GM21367 (cell line): ENCODE measurements around the gene CASTOR1.

Source experiments
- ATAC-seq: cut with Tn5 transposase; IDR thresholded peaks from one replicate; pipeline ENCODE4 v1.9.1; 2021; ENCODE audit not compliant: unreplicated experiment

CASTOR1 gene

DNA sequence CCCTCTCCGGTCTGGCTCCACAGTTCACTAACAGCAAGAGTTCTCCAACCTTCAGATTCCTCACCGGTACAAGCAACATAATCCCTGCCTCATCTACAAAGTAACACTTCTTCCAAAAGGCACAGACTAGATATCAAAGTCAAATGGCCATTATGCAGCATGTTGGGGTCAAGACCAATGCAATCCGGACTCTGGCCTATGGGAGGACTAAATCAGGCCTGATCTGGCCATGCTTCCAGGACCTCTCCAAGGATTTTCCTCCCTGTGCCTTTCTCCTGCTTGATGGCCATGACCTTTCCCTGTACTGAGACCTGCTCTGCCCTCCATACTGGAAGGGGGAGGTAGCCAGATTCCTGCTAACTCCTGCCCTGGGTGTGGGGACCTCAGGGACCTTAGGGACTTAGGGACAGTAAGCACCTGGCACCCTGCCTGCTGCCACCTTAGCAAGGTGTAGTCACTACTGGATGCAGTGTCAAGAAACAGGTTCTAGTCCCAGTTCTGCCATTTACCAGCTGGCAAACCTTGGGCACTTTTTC lies 30.8 kb upstream of the CASTOR1 start:
- no peak for ATAC-seq

DNA sequence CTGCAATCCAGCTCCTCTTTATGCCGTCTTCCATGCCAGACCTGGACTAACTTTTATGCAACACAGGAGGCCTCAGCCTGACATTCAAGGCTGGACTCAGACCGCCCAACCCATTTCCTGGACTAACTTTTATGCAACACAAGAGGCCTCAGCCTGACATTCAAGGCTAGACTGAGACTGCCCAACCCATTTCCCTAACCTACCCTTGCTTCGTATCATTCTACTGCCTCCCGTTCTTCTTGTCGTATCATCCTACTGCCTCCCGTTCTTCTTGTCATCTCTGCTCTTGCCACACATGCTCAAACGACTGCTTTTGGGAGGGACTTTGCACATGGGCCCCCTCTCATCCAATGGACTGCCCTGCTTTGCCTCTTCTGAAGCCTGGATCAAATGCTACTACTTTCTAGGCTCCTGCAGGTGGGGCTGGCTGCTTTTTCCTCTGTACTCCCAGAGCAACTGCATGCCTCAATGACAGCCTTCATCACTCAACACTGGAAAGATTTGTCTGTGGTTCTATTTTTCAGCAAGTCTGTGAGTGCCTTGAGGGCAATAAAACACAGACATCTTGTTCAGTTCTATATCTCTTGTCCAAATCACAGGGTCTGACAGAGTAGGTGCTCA lies 29.6 kb upstream of the CASTOR1 start:
- ATAC-seq, result no peak

DNA sequence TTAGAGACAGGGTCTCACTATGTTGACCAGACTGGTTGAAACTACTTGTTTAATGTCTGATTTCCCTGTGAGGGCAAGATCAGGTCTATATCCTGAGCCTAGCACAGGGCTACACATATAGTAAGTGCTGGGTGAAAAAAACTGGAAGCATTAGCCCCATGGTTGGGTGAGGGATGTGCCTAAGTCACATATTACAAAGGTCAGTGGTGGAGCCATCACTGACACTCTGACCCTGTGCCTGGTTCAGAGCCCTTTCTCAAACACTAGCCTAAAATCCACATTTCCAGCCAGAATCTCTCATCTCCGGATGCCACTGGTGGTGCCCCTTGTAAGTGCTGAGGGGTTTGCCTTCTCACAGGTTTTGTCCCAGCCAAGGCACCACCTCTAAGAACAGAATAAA lies 28.5 kb upstream of the CASTOR1 start:
- no peak for ATAC-seq

DNA sequence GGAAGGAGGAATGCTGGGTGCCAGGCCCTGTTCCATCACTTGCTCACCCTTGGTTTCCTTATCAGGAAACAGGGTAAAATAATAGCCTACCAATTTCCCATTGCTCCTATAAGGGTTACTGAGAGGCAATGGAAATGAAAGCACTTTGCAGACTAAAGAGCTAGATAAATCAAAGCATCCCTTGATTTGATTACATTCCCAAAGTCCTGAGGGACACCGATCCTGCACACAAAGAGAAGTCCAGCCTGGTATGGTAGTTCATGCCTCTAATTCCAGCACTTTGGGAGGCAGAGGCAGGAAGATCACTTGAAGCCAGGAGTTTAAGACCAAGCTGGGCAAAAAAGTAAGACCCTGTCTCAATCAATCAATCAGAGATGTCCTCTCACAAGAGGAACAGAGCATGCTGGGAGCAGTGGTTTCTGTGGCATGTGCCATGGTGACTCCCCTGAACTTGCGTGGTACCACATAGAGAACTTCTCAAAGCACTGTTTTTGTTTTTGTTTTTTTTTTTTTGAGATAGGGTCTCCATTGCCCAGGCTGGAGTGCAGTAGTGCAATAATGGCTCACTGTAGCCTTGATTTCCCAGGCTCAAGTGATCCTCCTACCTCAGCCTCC lies 26.8 kb upstream of the CASTOR1 start:
- no peak for ATAC-seq

DNA sequence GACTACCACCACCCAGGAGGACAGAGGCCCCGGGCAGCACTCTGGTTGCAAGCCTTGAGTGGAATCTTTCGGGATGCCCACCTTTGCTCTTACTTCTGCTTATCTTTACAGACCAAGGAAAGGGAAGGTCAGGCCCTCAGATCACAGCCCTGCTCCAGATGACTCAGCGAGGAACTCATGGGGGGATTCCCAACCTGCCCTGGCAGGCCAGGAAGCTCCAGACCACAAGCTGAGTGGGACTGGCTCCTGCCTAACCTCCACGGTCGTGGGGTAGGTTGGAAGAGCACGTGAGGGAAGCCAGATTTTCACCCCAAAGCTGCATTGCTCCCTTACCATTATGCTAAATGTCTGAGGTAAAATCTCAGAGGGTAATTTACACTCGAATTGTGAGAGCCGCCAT lies 25.6 kb upstream of the CASTOR1 start:
- ATAC-seq, result no peak

DNA sequence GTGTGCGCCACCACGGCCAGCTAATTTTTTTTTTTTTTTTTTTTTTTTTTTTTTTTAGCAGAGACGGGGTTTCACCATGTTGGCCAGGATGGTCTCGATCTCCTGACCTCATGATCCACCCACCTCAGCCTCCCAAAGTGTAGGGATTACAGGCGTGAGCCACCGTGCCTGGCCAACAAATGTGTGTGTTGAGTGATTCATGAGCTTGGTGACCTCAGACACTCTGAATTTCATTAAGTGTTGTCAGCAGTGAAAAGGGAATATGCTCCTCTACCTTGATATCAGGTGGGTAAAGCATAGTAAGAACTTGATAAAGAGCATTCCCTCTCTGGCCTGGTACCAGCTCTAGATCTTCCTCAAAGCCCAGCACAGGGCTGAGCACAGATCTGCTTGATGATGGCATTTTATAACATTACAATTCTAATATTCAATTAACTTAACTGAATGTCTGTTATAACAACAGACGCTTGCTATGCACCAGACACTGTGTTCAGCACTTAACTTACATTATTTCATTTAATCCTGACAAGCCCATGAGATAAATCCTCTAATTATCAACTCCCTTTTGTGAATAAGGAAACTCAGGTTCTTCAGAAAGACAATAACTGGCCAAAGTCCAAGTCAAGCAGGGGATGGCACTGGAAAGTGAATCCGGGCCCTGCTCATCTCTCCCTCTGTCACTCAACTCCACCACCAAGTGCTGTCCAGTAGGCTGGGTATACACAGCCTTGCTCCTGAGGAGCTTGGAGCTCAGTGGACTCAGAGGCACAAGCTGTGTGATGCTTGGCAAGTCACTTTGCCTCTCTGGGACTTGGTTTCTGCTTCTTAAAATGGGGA lies 24.4 kb upstream of the CASTOR1 start:
- no peak for ATAC-seq

DNA sequence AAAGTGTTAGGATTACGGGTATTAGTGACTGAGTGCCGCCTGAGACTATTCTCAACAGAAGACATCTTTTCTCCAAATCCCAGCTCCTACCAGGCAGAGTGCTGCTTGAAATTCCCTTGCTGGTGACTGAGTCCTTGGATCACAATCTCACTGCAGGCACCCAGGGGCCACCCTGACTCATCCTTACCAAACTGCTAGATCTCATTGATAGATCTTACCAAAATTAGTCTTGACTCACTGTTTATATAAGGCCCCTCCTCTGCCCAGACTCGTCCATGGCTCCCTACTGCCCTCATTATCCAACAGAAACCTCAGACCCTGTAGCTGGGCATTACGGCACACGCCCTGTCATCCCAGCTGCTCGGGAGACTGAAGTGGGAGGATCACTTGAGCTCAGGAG lies 22.7 kb upstream of the CASTOR1 start:
- ATAC-seq, result no peak

DNA sequence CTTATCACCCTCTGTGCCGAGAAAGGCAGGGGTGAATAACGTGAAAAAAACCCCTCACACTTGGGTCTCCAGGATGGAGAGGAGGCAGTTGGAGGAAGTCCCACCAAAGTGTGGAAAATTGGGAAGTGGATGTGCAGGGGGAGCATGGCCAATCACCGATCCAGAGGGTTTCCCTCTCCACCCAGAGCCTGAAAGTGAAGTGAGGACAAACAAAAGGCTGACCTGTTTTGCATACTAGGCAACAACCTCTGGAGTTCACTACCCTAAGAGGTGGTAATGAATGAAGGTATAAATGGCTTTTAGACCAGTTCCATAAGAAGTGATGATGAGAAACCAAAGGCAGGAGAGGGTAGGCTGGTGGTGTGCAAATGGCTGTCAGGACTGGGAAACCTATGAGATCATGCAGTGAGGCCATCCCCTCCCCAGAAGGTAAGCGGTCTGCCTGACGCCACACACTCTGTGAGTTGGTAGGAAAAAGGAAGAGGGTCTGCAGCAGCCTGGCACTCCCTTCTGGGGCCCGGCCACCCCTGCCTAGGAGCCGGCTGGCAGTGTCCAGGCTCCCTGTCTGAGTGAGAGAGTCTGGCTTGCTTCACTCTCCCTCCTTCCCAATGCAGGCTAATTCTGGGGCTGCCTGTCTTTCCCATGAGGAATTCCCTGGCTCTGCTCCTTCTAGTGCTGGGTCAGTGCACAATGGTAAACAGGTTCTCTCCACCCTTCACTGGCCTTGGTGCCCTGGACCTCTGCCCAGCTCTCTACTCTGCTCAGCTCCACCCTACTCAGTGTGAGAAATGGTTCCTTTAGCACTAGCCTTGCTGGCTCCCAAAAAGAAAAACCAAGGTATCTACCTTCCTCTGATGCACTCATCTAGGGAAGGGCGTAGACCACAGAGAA lies 21.8 kb upstream of the CASTOR1 start:
- ATAC-seq, result no peak

DNA sequence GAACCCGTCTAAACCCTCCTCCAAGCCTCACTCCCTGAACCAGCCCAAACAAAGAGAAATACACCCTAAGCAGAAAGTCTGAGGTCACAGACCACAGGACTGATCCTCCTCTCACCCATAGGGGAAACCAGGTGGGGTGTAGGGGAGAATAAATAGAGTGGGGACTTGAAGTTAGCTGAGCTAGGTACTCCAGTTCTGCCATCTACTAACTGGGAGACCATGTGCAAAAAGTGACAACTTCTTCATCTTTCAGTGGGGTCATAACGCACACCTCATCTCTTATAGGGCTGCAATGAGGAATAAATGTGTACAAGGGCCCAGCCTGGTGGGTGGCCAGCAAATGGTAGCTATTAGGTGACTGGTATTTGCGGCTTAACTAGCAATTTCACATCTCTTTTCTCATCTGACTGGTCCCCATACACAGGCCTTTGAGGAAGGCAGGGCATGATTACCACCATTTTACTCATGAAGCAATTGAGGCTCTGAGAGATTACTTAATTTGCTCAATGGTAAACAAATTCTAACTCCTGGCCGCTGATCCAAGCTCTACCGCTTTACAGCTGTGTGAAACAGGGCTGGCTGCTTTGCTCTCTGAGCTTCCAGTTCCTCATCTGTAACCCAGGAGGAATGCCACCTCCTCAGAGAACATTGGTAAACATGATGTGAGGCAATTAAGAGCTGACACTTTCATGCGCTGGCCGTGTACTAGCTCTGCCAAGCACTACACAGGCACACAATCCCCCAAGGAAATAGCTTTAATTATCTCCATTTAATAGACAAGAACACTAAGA lies 20.8 kb upstream of the CASTOR1 start:
- no peak for ATAC-seq

DNA sequence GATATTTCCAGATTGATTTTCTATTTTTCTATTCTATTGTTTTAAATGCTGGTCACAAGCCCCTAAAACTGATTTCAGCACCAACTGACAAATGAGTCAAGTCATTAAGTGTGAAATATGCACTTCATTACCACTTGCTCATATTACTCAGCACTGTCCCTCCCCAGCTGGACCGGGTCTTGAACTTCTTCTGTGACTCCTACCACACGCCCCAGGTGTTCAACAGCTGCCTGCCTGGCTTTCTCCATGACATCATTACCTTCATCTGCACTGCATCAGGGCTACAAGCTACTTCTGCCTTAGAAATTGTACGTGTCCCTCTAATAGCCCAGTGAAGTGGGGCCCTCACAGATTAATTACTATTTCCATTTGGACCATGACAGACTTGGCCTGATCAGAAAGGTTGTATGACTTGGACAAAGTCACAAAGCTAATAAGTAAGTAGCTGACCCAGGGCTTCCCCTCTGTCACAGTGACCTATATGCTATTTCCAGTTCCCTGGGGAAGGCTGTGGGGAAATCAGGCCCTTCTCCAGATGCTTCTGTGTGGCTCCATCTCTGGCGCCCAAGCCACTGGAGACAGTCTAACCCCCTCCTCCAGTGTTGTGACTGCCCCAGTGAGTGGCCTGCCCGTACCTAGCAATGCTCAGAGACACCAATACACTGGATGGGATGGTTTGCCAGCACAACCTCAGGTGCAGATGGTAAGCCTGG lies 19.4 kb upstream of the CASTOR1 start:
- ATAC-seq, result no peak

DNA sequence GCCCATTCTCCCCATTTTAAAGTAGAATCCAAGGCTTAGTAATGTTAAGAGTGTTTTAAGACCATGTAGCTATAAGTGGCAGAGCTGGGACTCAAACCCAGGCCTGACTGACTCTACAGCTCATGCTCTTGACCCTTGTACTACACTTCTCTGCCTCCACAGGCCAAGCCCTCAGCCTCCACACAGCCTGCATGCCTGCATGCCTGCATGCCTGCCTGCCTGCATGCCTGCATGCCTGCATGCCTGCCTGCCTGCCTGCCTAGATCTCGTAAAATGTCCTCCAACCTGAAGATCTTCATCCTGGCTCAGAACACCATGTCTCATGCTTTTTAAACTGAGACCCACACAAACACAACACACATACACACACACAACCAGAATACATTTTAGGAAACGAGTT lies 18.8 kb upstream of the CASTOR1 start:
- ATAC-seq, result no peak

DNA sequence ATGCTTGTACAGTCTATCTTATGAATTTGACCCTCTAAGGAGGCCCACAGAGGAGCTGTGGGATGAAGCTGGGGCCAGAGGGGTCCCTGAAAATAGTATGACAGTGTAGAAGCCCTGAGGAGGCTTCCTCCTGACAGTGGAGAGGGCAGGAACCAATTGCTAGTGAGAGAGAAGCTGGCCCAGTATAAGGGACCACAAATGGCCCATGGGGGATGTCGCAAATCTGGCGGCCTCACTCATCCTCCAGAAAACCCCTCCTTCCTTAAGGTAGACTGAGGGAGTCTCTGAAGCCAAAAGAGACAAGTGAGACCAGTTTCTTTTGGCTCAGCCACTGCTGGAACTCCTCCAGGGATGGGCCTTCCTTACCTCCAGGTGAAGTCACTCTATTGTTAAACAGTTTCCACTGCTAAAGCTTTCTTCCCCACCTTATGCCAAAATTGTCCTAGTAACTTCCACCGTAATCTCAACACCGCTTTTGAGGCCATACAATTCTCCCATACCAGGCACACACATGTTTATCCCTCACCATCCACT lies 17.8 kb upstream of the CASTOR1 start:
- no peak for ATAC-seq

DNA sequence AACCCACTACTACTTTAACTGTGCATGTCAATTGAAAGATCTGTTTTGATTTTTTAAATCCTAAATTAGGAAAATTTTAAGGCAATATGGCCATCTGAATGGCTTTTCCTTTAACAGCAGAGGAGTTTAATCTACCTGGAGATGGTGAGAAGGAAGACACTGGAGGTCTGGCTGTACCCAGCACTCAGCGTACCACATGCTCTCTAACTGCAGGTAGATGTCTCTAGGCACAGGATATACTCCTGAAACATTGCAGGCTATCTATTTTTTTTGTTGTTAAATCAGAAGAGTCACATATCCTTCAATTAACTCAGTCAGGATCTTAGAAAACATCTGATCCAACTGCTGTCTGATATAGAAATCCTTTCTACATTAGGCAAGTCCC lies 17.3 kb upstream of the CASTOR1 start:
- no peak for ATAC-seq

DNA sequence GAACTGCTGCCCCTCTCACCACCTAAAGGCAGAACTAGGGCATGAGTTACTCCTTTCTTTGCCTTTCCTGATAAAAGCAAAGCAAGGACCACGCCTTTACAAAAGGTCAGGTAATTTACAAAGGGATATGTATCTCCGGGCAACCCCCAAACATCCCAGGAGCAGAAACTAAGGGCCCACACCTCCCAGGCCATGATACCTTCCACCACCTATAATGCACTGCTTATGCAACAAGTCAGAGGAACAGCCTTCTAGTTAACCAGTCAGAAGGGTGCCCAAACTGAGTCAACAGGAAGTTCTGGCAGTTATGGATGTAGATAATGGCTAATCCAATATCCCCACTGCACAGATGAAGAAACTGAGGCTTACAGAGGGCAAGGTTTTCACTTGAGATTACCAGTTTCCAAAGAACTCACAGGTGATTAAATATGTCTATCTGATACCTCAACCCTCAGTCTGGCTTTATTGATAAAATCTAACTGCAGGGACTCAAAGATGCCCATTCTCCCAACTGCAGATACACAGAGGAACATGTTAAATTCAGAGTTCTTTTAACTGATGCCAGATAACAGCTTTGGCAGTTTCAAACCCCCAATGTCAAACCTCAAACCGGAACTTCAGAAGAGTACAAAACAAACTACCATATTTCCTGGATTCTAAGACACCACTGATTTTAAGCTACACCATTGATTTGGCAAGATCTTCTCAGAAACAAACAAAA lies 16.8 kb upstream of the CASTOR1 start:
- ATAC-seq, result no peak

DNA sequence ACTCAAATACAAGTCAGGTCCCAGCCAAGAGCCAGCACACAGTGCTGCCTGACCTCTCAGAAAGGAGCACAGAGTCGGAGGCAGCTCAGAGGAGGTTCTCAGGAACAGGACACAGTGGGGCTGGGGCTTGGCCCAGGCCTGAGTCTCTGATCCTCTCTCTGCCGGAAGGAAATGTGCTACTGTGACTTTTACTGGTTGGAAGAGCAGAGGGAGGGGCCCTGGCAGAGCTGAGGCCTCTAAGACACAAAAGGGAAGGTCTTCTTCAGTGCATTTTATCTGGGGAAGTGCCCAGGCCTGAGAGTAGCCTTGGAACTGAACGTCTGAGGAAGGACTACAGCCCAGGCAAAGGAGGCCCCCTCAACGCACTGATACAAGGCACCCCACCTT lies 16.2 kb upstream of the CASTOR1 start:
- ATAC-seq, result no peak

DNA sequence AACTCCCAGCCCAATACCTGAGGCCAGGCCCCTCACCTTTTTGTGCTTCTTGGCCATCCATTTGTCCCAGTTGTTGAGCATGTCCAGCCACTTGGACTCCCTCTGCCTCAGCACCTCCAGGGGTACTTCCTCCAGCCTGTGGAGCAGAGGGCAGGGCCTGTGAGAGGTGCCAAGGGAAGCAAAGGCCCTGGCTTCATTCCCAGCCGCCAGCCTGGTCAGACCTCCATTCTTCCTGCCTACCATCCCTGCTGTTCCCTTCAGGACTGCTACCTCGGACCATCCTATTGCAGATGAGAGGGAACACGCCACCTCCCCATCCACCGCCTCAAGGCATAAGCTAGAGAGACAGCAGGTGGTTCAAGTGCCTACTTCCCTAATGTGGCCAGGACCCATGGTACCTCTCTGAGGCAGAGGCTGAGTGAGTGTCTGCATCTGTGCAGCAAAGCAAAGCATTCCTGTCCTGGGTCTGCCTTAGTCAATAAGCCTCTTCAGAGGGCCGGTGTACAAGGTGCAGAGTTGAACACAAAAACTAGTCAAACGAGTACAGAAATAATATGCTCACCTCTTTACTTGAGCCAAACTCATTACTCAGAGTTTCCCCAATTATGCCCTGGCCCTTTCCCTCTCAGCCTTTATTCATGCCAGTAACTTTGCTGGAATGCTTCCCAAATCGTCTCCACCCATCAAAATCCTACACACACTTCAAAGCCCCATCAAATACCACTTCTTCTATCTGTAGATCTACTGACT lies 15.4 kb upstream of the CASTOR1 start:
- no peak for ATAC-seq

DNA sequence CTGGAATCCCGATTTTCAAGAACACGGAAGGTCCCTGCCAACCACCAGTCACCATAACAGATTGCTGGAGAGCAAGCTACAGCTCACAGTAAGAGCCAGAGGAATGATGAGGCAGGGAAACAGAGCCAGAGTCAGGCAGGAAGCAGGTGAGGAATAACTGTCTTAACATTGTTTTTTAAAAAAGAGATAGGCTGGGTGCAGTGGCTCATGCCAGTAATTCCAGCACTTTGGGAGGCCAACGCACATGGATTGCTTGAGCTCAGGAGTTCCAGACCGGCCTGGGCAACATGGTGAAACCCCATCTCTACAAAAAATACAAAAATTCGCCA lies 13.5 kb upstream of the CASTOR1 start:
- no peak for ATAC-seq
